ENCODE results near the gene PIK3CD. TPM values are rescaled to one million over a fixed set of nuclear protein-coding genes. Genes with fewer than 3 reads are reported as not detected.

PIK3CD gene
- polyA plus RNA-seq, 1 of the 3 experiments (the other 2 are of a cell fraction): 6.0 TPM

- 92% methylated on average over 41 of the region's 45 CpGs for WGBS (ENCODE audit: low lambda C conversion rate)
- Histone ChIP-seq H3K4me2 (no peak overlapping the region), H2AFZ (ENCODE audit: low read depth) (no peak overlapping the region), H3K4me1 (ENCODE audit: control insufficient read depth in 1 of 2, insufficient read depth in 2 of 2, low read depth in 1 of 2, low read length in 1 of 2) (no peaks in the 10 kb centered on the region), H3K9ac (no peak overlapping the region), H3K4me3 (ENCODE audit: low read depth in 2 of 2, low read length in 1 of 2) (no peak overlapping the region), H3K9me3 (no peaks in the 10 kb centered on the region), H4K20me1 (ENCODE audit: insufficient read depth) (no peaks in the 10 kb centered on the region), H3F3A (replicated peaks; ENCODE audit: insufficient read depth) (no peaks in the 10 kb centered on the region), H3K79me2 (ENCODE audit: insufficient read depth) (no peaks in the 10 kb centered on the region), H3K36me3 (replicated peaks in 1 of 2; ENCODE audit: control insufficient read depth in 1 of 2, insufficient read depth in 2 of 2, low read length in 1 of 2) (peaks cover 0 to 68% of the 10 kb centered on the region in 2 experiments), H3K27me3 (ENCODE audit: insufficient read depth) (no peaks in the 10 kb centered on the region), H3K9me2 (no peaks in the 10 kb centered on the region), H3K27ac (ENCODE audit: low read depth in 2 of 2, low read length in 1 of 2) (no peak overlapping the region)
- CTCF ChIA-PET: interaction anchor here (1.0 to 1.2 kb wide), 3 partner anchors 9 to 53 kb away, joined by 3 to 4 read pairs (median 3); no protein-coding TSS in a partner anchor
- POLR2A ChIA-PET: no interaction called here
- TF ChIP-seq IRF3 (IDR thresholded peaks at IDR 0.05; ENCODE audit: low read depth, low read length) (no peak), TCF12 (IDR thresholded peaks at IDR 0.05) (no peak), GATA2 (CRISPR knock-in tag; IDR thresholded peaks at IDR 0.05) (no peak), TAF1 (IDR thresholded peaks at IDR 0.05; ENCODE audit: borderline replicate concordance, low read depth, low read length) (no peak), EP300 (IDR thresholded peaks at IDR 0.05; ENCODE audit: borderline replicate concordance in 1 of 2, low read depth in 1 of 2, low read length in 1 of 2) (no peak), RXRA (IDR thresholded peaks at IDR 0.05; ENCODE audit: borderline replicate concordance, low read depth) (no peak), CHD2 (IDR thresholded peaks at IDR 0.05; ENCODE audit: low read length, partially characterized antibody) (no peak), ELF1 (IDR thresholded peaks at IDR 0.05) (no peak), NRF1 (IDR thresholded peaks at IDR 0.05; ENCODE audit: low read depth, low read length) (no peak), SIN3A (IDR thresholded peaks at IDR 0.05; ENCODE audit: borderline replicate concordance, low read depth, low read length) (no peak), USF2 (IDR thresholded peaks at IDR 0.05; ENCODE audit: borderline replicate concordance, low read depth, low read length) (no peak), TEAD4 (IDR thresholded peaks at IDR 0.05; ENCODE audit: borderline replicate concordance, insufficient read depth) (no peak), EZH2phosphoT487 (IDR thresholded peaks at IDR 0.05; ENCODE audit: borderline replicate concordance, low read depth) (no peak), RCOR1 (IDR thresholded peaks at IDR 0.05; ENCODE audit: low read length) (no peak), CTCF (IDR thresholded peaks at IDR 0.05) (no peak)
- TF ChIP-seq, protein P1, sequence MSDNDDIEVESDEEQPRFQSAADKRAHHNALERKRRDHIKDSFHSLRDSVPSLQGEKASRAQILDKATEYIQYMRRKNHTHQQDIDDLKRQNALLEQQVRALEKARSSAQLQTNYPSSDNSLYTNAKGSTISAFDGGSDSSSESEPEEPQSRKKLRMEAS (IDR thresholded peaks at IDR 0.05; ENCODE audit: low read depth): no peak
- no peak for DNase-seq
Measured at GRCh38 chr1:9730096-9730901, 78.8 kb downstream of the PIK3CD start.

Measured in SK-N-SH (cell line).